ENCODE results near the gene EMILIN2.
"Not testable (repeated sequence)": the region's sequence is repeated elsewhere in the genome, so short reads cannot be mapped to it uniquely, and the experiment has no call there.

The EMILIN2 gene

GRCh38 chr18:2846636-2847316 lies at the start of gene EMILIN2:
Gene EMILIN2 (plus strand): TSS chr18:2847006. CDS start chr18:2847189, 183 bp downstream.
- no peak for DNase-seq

GRCh38 chr18:2797951-2798350 lies 48.9 kb upstream of the EMILIN2 start:
- DNase-seq, result no peak

- no peak for DNase-seq
These were observed 47.4 kb upstream of the EMILIN2 start for GRCh38 chr18:2799369-2799768.

- no peak for DNase-seq
These were observed 40.5 kb upstream of the EMILIN2 start for GRCh38 chr18:2805970-2806943.

GRCh38 chr18:2808640-2809039 lies 38.2 kb upstream of the EMILIN2 start:
- not testable (repeated sequence) for DNase-seq

GRCh38 chr18:2809666-2810183 lies 37.1 kb upstream of the EMILIN2 start:
- not testable (repeated sequence) for DNase-seq

- DNase-seq, result no peak
These were observed 35.4 kb upstream of the EMILIN2 start for GRCh38 chr18:2811416-2811815.

GRCh38 chr18:2814928-2815327 lies 31.9 kb upstream of the EMILIN2 start:
- no peak for DNase-seq

- no peak for DNase-seq
These were observed 28.5 kb upstream of the EMILIN2 start for GRCh38 chr18:2818281-2818680.

GRCh38 chr18:2821695-2822094 lies 25.1 kb upstream of the EMILIN2 start:
- no peak for DNase-seq

- DNase-seq, result no peak
These were observed 24.4 kb upstream of the EMILIN2 start for GRCh38 chr18:2822213-2822921.

- DNase-seq, result no peak
These were observed 23.6 kb upstream of the EMILIN2 start for GRCh38 chr18:2823202-2823601.

- DNase-seq, result no peak
These were observed 22.8 kb upstream of the EMILIN2 start for GRCh38 chr18:2823966-2824365.

GRCh38 chr18:2824865-2825264 lies 21.9 kb upstream of the EMILIN2 start:
- DNase-seq, result no peak

- DNase-seq, result no peak
These were observed 21.1 kb upstream of the EMILIN2 start for GRCh38 chr18:2825613-2826175.

- no peak for DNase-seq
These were observed 20.2 kb upstream of the EMILIN2 start for GRCh38 chr18:2826581-2826980.

- no peak for DNase-seq
These were observed 19.7 kb upstream of the EMILIN2 start for GRCh38 chr18:2827061-2827460.

- not testable (repeated sequence) for DNase-seq
These were observed 10.7 kb upstream of the EMILIN2 start for GRCh38 chr18:2836118-2836517.

GRCh38 chr18:2837290-2837689 lies 9.5 kb upstream of the EMILIN2 start:
- not testable (repeated sequence) for DNase-seq

- DNase-seq, result no peak
These were observed 7.6 kb upstream of the EMILIN2 start for GRCh38 chr18:2839202-2839601.

GRCh38 chr18:2840521-2840920 lies 6.3 kb upstream of the EMILIN2 start:
- DNase-seq, result no peak

GRCh38 chr18:2843146-2843545 lies 3.7 kb upstream of the EMILIN2 start:
- no peak for DNase-seq

GRCh38 chr18:2845172-2845571 lies 1.6 kb upstream of the EMILIN2 start:
- DNase-seq, result no peak
